ENCODE data around the gene HSD17B2.
"Not testable (repeated sequence)": the region's sequence is repeated elsewhere in the genome, so short reads cannot be mapped to it uniquely, and the experiment has no call there.

HSD17B2 gene

GRCh38 chr16:82082543-82083244 lies 47.6 kb downstream of the HSD17B2 start:
- no peak for DNase-seq (ENCODE audit: low read depth)

GRCh38 chr16:82083710-82084353 lies 48.8 kb downstream of the HSD17B2 start:
- no peak for DNase-seq (ENCODE audit: low read depth)

GRCh38 chr16:82085011-82085779 lies 50.1 kb downstream of the HSD17B2 start:
- no peak for DNase-seq (ENCODE audit: low read depth)

GRCh38 chr16:82088483-82088882 lies 53.4 kb downstream of the HSD17B2 start:
- no peak for DNase-seq (ENCODE audit: low read depth)

- DNase-seq (ENCODE audit: low read depth): peak; percentile 47
Observed at GRCh38 chr16:82091241-82091640, 56.2 kb downstream of the HSD17B2 start.

GRCh38 chr16:82092711-82093110 lies 57.7 kb downstream of the HSD17B2 start:
- DNase-seq (ENCODE audit: low read depth): no peak

- no peak for DNase-seq (ENCODE audit: low read depth)
Observed at GRCh38 chr16:82093666-82094300, 58.7 kb downstream of the HSD17B2 start.

GRCh38 chr16:82094942-82095540 lies 60.0 kb downstream of the HSD17B2 start:
- DNase-seq (ENCODE audit: low read depth): no peak

- DNase-seq (ENCODE audit: low read depth): no peak
Observed at GRCh38 chr16:82096641-82097040, 61.6 kb downstream of the HSD17B2 start.

GRCh38 chr16:82105107-82105506 lies 70.1 kb downstream of the HSD17B2 start:
- no peak for DNase-seq (ENCODE audit: low read depth)

GRCh38 chr16:82108100-82108499 lies 73.0 kb downstream of the HSD17B2 start:
- no peak for DNase-seq (ENCODE audit: low read depth)

GRCh38 chr16:82108774-82109173 lies 73.7 kb downstream of the HSD17B2 start:
- DNase-seq (ENCODE audit: low read depth): no peak

- DNase-seq (ENCODE audit: low read depth): not testable (repeated sequence)
Observed at GRCh38 chr16:82109266-82109665, 74.2 kb downstream of the HSD17B2 start.

- no peak for DNase-seq (ENCODE audit: low read depth)
Observed at GRCh38 chr16:82111944-82112343, 76.9 kb downstream of the HSD17B2 start.

- no peak for DNase-seq (ENCODE audit: low read depth)
Observed at GRCh38 chr16:82113741-82114140, 78.7 kb downstream of the HSD17B2 start.

- no peak for DNase-seq (ENCODE audit: low read depth)
Observed at GRCh38 chr16:82116535-82116934, 81.5 kb downstream of the HSD17B2 start.

GRCh38 chr16:82118749-82119148 lies 83.7 kb downstream of the HSD17B2 start:
- no peak for DNase-seq (ENCODE audit: low read depth)

- no peak for DNase-seq (ENCODE audit: low read depth)
Observed at GRCh38 chr16:82119405-82119804, 84.4 kb downstream of the HSD17B2 start.

- no peak for DNase-seq (ENCODE audit: low read depth)
Observed at GRCh38 chr16:82124651-82125050, 89.6 kb downstream of the HSD17B2 start.

GRCh38 chr16:82129881-82130280 lies 94.8 kb downstream of the HSD17B2 start:
- DNase-seq (ENCODE audit: low read depth): no peak

- no peak for DNase-seq (ENCODE audit: low read depth)
Observed at GRCh38 chr16:82133798-82134197, 98.7 kb downstream of the HSD17B2 start.

GRCh38 chr16:82134846-82135245 lies 99.8 kb downstream of the HSD17B2 start:
- no peak for DNase-seq (ENCODE audit: low read depth)
